Neuronal stem cell (in vitro differentiated cells): Measurements from ENCODE around the gene ATP8B4.

ENCODE experiments used
- DNase-seq: peaks from one replicate; pipeline ENCODE4 v3.0.0-alpha.2; 2013; ENCODE audit warnings: low spot score
- H2AFZ ChIP-seq: one replicate; pipeline ENCODE4 v1.6.1; 2013; ENCODE audit warnings: mild to moderate bottlenecking, low read length, inconsistent platforms
- H2AK5ac ChIP-seq: 2 replicates; pipeline ENCODE4 v1.6.1; 2013; ENCODE audit warnings: low read depth, mild to moderate bottlenecking, inconsistent platforms, low read length, moderate library complexity, mixed read lengths
- H2BK120ac ChIP-seq: 2 replicates; pipeline ENCODE4 v1.6.1; 2013; ENCODE audit warnings: low read depth, mild to moderate bottlenecking, inconsistent platforms, low read length, moderate library complexity, mixed read lengths
- H2BK12ac ChIP-seq: one replicate; pipeline ENCODE4 v1.6.1; 2013; ENCODE audit warnings: low read length, inconsistent platforms
- H2BK15ac ChIP-seq: 2 replicates; pipeline ENCODE4 v1.6.1; 2013; ENCODE audit warnings: mild to moderate bottlenecking, low read length, inconsistent platforms, mixed read lengths
- H2BK5ac ChIP-seq: one replicate; pipeline ENCODE4 v1.6.1; 2013; ENCODE audit warnings: inconsistent platforms, mild to moderate bottlenecking, low read length, moderate library complexity
- H3K14ac ChIP-seq: one replicate; pipeline ENCODE4 v1.6.1; 2013; ENCODE audit warnings: low read length, inconsistent platforms
- H3K18ac ChIP-seq: 2 replicates; pipeline ENCODE4 v1.6.1; 2013; ENCODE audit warnings: low read length, inconsistent platforms
- H3K23ac ChIP-seq: 2 replicates; pipeline ENCODE4 v1.6.1; 2013; ENCODE audit warnings: low read depth, mild to moderate bottlenecking, mixed read lengths, low read length, inconsistent platforms; ENCODE audit not compliant: poor library complexity
- H3K27ac ChIP-seq: replicated peaks from 3 replicates; pipeline ENCODE4 v1.5.1; 2013; ENCODE audit warnings: low read length, inconsistent platforms
- H3K27me3 ChIP-seq, 3 experiments: 2 replicates each; pipeline ENCODE4 v1.6.1; 2013; ENCODE audit warnings: low read length in 3 of 3, mild to moderate bottlenecking in 2 of 3, inconsistent platforms in 1 of 3, low read depth in 1 of 3, mixed read lengths in 1 of 3, moderate library complexity in 1 of 3; ENCODE audit not compliant: control insufficient read depth in 3 of 3, insufficient read depth in 3 of 3
- H3K36me3 ChIP-seq, 2 donors: replicated peaks in 1 of 2; 2 replicates each; pipeline ENCODE4 v1.6.1; 2013; ENCODE audit warnings: low read length in 2 of 2; ENCODE audit not compliant: control insufficient read depth in 2 of 2, insufficient read depth in 2 of 2
- H3K4ac ChIP-seq: 2 replicates; pipeline ENCODE4 v1.6.1; 2013; ENCODE audit warnings: inconsistent platforms, mild to moderate bottlenecking, low read length, moderate library complexity
- H3K4me1 ChIP-seq, 2 donors: 1 replicate in 1 of 2; 2 replicates in 1 of 2; pipeline ENCODE4 v1.6.1; 2013; ENCODE audit warnings: low read length in 2 of 2, low read depth in 1 of 2; ENCODE audit not compliant: control insufficient read depth in 2 of 2, insufficient read depth in 1 of 2
- H3K4me2 ChIP-seq: one replicate; pipeline ENCODE4 v1.6.1; 2013; ENCODE audit warnings: mild to moderate bottlenecking, low read length, inconsistent platforms; ENCODE audit not compliant: insufficient read depth, poor library complexity, severe bottlenecking
- H3K4me3 ChIP-seq, 2 donors: 2 replicates each; pipeline ENCODE4 v1.5.1; 2013; ENCODE audit warnings: low read length in 2 of 2, mild to moderate bottlenecking in 2 of 2, inconsistent platforms in 1 of 2, moderate library complexity in 1 of 2
- H3K79me1 ChIP-seq: one replicate; pipeline ENCODE4 v1.6.1; 2013; ENCODE audit warnings: low read depth, mild to moderate bottlenecking, inconsistent platforms, low read length, moderate library complexity
- H3K9ac ChIP-seq: one replicate; pipeline ENCODE4 v1.6.1; 2013; ENCODE audit warnings: mild to moderate bottlenecking, low read depth, low read length, inconsistent platforms; ENCODE audit not compliant: poor library complexity
- H3K9me3 ChIP-seq, 2 donors: replicated peaks in 1 of 2; 2 replicates each; pipeline versions ENCODE3 to v1.6.1; 2013; ENCODE audit warnings: low read length in 2 of 2, mild to moderate bottlenecking in 2 of 2, inconsistent platforms in 1 of 2, low read depth in 1 of 2, mixed read lengths in 1 of 2, moderate library complexity in 1 of 2; ENCODE audit not compliant: control insufficient read depth in 2 of 2, insufficient read depth in 1 of 2
- H4K8ac ChIP-seq: one replicate; pipeline ENCODE4 v1.6.1; 2013; ENCODE audit warnings: low read depth, mild to moderate bottlenecking, inconsistent platforms, low read length, moderate library complexity
- H4K91ac ChIP-seq: one replicate; pipeline ENCODE4 v1.6.1; 2013; ENCODE audit warnings: low read length, low read depth, mild to moderate bottlenecking, inconsistent platforms; ENCODE audit not compliant: poor library complexity
- WGBS, 2 donors: extraction: QIAGEN DNeasy Blood & Tissue Kit; methylation state at CpG; one replicate each; pipeline ENCODE4 v1.1.7; 2013; ENCODE audit warnings: missing lambda C conversion rate in 2 of 2, mixed read lengths in 1 of 2; ENCODE audit not compliant: insufficient read length in 2 of 2, insufficient replicate concordance in 1 of 2; ENCODE audit errors: extremely low coverage in 2 of 2; 5-methylcytosine and 5-hydroxymethylcytosine counted together

ATP8B4 gene

DNA sequence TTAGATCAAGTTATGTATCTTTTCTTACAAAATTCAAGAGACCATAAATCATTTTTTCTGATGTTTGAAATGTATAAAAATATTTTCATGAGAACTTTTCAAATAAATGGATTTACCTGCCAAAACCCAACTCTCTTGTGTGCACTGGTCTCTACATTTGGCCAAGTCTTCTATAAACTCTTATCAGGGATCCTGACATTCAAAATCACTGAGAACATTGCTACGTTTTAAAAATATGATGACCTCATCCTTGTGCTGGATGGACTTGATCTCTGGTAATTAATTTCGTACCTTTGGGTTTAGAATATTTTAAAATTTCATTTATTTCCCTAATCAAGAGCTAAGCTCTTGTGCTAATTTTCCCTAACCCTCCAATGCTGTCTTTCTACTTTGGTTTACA lies 127.4 kb downstream of the ATP8B4 start:
- H3K14ac ChIP-seq: no peak overlapping the region
- no peak overlapping the region for H2BK120ac ChIP-seq
- H3K9me3 ChIP-seq: no peaks in the 10 kb centered on the region
- no peak overlapping the region for H2AK5ac ChIP-seq
- H3K36me3 ChIP-seq: no peaks in the 10 kb centered on the region
- H3K4me3 ChIP-seq: no peak overlapping the region
- H3K4ac ChIP-seq: no peak overlapping the region
- H2BK12ac ChIP-seq: no peak overlapping the region
- no peak overlapping the region for H4K91ac ChIP-seq
- no peak for DNase-seq
- H3K79me1 ChIP-seq: no peaks in the 10 kb centered on the region
- H3K4me1 ChIP-seq: no peaks in the 10 kb centered on the region
- no peak overlapping the region for H3K27ac ChIP-seq
- no peak overlapping the region for H2AFZ ChIP-seq
- H3K27me3 ChIP-seq: no peaks in the 10 kb centered on the region
- no peak overlapping the region for H2BK15ac ChIP-seq
- no CpG with 5 or more reads among the region's 2 CpGs for WGBS, 2 donors
- no peak overlapping the region for H3K23ac ChIP-seq
- no peak overlapping the region for H3K4me2 ChIP-seq
- no peak overlapping the region for H4K8ac ChIP-seq
- no peak overlapping the region for H2BK5ac ChIP-seq
- H3K9ac ChIP-seq: no peak overlapping the region
- no peak overlapping the region for H3K18ac ChIP-seq

DNA sequence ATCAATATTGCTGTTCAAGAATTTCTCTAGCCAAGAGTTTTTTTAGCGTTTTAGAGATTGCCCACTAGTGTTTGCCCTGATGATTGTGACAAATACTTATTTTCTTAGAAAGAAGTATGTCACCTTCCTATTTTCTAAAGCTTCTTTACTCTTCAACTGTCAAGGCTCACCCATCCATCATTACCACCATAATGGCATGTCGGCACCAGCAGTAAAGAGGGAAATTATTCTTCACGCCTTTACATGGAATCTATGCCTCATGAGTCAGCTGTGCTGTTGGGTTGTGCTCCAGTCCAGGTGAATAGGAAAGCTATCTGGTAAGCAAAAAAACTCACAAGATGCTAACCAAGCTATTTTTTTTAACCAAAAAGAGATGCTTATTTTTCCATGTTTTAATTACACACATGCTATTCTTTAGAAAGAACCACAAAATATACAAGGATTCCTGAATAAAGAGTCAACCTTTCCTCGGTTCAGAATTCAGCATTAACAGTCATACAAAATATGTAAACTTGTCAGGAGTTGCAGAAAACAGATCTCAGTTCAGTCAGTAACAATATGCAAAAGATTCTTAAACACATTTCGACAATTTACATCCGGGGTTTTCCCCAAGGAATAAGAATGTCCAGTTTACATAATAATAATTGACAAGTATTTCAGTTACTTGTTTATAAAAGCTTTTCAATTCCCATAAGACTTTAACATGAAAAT lies 128.0 kb downstream of the ATP8B4 start:
- no peaks in the 10 kb centered on the region for H3K4me1 ChIP-seq
- H4K91ac ChIP-seq: no peak overlapping the region
- H3K9ac ChIP-seq: no peak overlapping the region
- no peak overlapping the region for H2AFZ ChIP-seq
- H2BK120ac ChIP-seq: no peak overlapping the region
- no peak overlapping the region for H2BK12ac ChIP-seq
- no peaks in the 10 kb centered on the region for H3K9me3 ChIP-seq
- no peak overlapping the region for H3K27ac ChIP-seq
- H3K36me3 ChIP-seq: no peaks in the 10 kb centered on the region
- no peak overlapping the region for H3K4me3 ChIP-seq
- no peak overlapping the region for H2BK15ac ChIP-seq
- no peak overlapping the region for H3K18ac ChIP-seq
- no peaks in the 10 kb centered on the region for H3K79me1 ChIP-seq
- H3K23ac ChIP-seq: no peak overlapping the region
- H4K8ac ChIP-seq: no peak overlapping the region
- no peaks in the 10 kb centered on the region for H3K27me3 ChIP-seq
- no peak overlapping the region for H3K4me2 ChIP-seq
- no peak overlapping the region for H3K4ac ChIP-seq
- no peak for DNase-seq
- no peak overlapping the region for H3K14ac ChIP-seq
- WGBS, 2 donors: no CpG with 5 or more reads among the region's 6 CpGs
- no peak overlapping the region for H2BK5ac ChIP-seq
- no peak overlapping the region for H2AK5ac ChIP-seq

DNA sequence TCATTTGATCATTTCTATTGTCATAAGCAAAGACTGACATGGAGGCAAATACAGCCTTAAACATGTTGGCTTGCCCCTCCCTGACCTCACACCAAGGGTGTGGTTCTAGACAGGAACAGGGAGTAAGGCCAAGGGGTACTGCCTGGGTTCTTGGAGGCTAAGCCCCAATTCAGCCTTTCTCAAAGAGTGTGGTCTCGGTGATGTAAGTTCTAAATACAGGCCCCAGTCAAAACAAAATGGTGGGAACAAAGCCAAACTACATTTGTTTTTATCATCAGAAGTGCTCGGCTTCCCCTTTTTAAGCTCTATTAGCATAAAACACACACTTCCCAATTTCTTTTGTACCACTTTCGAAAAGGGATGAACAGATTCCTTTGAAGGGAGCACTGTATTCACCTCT lies 129.5 kb downstream of the ATP8B4 start:
- H3K4me1 ChIP-seq: no peaks in the 10 kb centered on the region
- H2BK5ac ChIP-seq: no peak overlapping the region
- H2AFZ ChIP-seq: no peak overlapping the region
- H3K36me3 ChIP-seq: no peaks in the 10 kb centered on the region
- H3K14ac ChIP-seq: no peak overlapping the region
- H3K27ac ChIP-seq: no peak overlapping the region
- H3K4me2 ChIP-seq: no peak overlapping the region
- H2BK15ac ChIP-seq: no peak overlapping the region
- H2BK12ac ChIP-seq: no peak overlapping the region
- H3K23ac ChIP-seq: no peak overlapping the region
- WGBS, 2 donors: no CpG with 5 or more reads among the region's 3 CpGs
- no peak overlapping the region for H4K8ac ChIP-seq
- DNase-seq: no peak
- no peak overlapping the region for H4K91ac ChIP-seq
- H3K27me3 ChIP-seq: no peaks in the 10 kb centered on the region
- no peak overlapping the region for H3K9ac ChIP-seq
- H3K9me3 ChIP-seq: no peaks in the 10 kb centered on the region
- no peak overlapping the region for H2BK120ac ChIP-seq
- no peak overlapping the region for H3K4ac ChIP-seq
- no peak overlapping the region for H3K18ac ChIP-seq
- H3K4me3 ChIP-seq: no peak overlapping the region
- no peaks in the 10 kb centered on the region for H3K79me1 ChIP-seq
- no peak overlapping the region for H2AK5ac ChIP-seq

DNA sequence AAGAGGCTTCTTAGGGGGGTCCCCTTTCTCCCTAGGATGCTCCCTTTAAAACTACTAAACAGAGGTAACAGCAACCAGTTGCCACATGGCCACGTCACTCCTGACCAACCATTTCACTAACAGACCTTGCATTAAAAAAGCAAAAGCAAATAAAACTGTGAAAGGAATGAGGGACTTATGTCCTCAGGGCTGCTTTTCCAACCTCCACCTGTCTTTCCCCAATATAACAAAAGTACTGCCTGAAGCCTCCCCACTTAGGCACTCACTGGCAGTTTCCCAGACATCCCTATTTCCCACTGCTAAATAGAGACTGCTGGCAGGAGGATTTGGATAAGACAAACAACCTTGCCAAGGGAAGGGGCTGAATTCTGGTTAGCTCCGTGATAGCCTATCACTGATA lies 130.3 kb downstream of the ATP8B4 start:
- H2BK5ac ChIP-seq: no peak overlapping the region
- no peaks in the 10 kb centered on the region for H3K27me3 ChIP-seq
- H2BK120ac ChIP-seq: no peak overlapping the region
- no peak overlapping the region for H2AFZ ChIP-seq
- H3K4ac ChIP-seq: no peak overlapping the region
- H3K79me1 ChIP-seq: no peaks in the 10 kb centered on the region
- no peaks in the 10 kb centered on the region for H3K4me1 ChIP-seq
- H3K14ac ChIP-seq: no peak overlapping the region
- H3K18ac ChIP-seq: no peak overlapping the region
- no CpG with 5 or more reads among the region's 2 CpGs for WGBS, 2 donors
- no peak overlapping the region for H3K23ac ChIP-seq
- H2BK15ac ChIP-seq: no peak overlapping the region
- H2BK12ac ChIP-seq: no peak overlapping the region
- H4K8ac ChIP-seq: no peak overlapping the region
- H3K9me3 ChIP-seq: no peaks in the 10 kb centered on the region
- H3K9ac ChIP-seq: no peak overlapping the region
- no peak overlapping the region for H3K4me2 ChIP-seq
- H3K4me3 ChIP-seq: no peak overlapping the region
- H3K27ac ChIP-seq: no peak overlapping the region
- H3K36me3 ChIP-seq: no peaks in the 10 kb centered on the region
- no peak overlapping the region for H2AK5ac ChIP-seq
- no peak for DNase-seq
- no peak overlapping the region for H4K91ac ChIP-seq
